Pancreas (tissue), 10 donors: ENCODE results near the gene GEMIN8. TPM values are rescaled to one million over a fixed set of nuclear protein-coding genes. Genes with fewer than 3 reads are reported as not detected.
A peak's percentile ranks its signal among the peaks of the same experiment; 100 is the strongest.

Experiments
- ATAC-seq, 4 donors: fragments of 200-7000 bp; cut with Tn5 transposase; one replicate each; pipeline versions ENCODE4 v1.8.0 to v1.9.1; 2020; ENCODE audit warnings: mild to moderate bottlenecking in 4 of 4, moderate library complexity in 4 of 4
- DNase-seq, 6 donors: peaks; one replicate each; pipeline ENCODE4 v3.0.0-alpha.2; 2020
- FAIRE-seq: peaks from 2 replicates; lab custom pipeline; 2012; peaks lifted over from hg19 to GRCh38; lab: Jason Lieb, UNC
- H3K27ac ChIP-seq, 4 donors: fragments of 200-600 bp; sonication (generic); 1 replicate in 3 of 4; 2 replicates in 1 of 4; pipeline versions ENCODE4 v1.5.0 to v1.8.0; 2020
- H3K27me3 ChIP-seq, 4 donors: fragments of 200-600 bp; one replicate each; pipeline ENCODE4 v1.8.0; 2021
- H3K36me3 ChIP-seq, 3 donors: fragments of 200-600 bp; sonication (generic) in 1 of 3; one replicate each; pipeline versions ENCODE4 v1.5.0 to v1.8.0; 2020 to 2021
- H3K4me1 ChIP-seq, 3 donors: fragments of 200-600 bp; one replicate each; pipeline ENCODE4 v1.8.0; 2021
- H3K4me3 ChIP-seq, 4 donors: fragments of 200-600 bp; sonication (generic) in 2 of 4; one replicate each; pipeline versions ENCODE4 v1.5.0 to v1.8.0; 2020 to 2021
- H3K9me3 ChIP-seq, 4 donors: fragments of 200-600 bp; one replicate each; pipeline ENCODE4 v1.8.0; 2021
- WGBS, 2 donors: extraction: QIAGEN DNeasy Blood & Tissue Kit; methylation state at CpG; one replicate each; pipeline ENCODE4 v1.1.7; 2013; 5-methylcytosine and 5-hydroxymethylcytosine counted together
- intact Hi-C, 3 donors: fragments of 100-400 bp; cut with DNase I; formaldehyde crosslinking; loops; one replicate each; pipeline versions ENCODE4 v1.11.1 to v1.14.2; 2022
- polyA plus RNA-seq, 2 donors: library from polyadenylated mRNA; stranded (reverse); fragments of 200-250 nt; gene quantifications; one replicate each; pipeline ENCODE4 v1.2.3, GENCODE V29; 2013
- total RNA-seq, 6 donors: library from RNA; stranded (reverse); fragmentation: NEBNext Ultra II Directional in 4 of 6; extraction: Animal tissue kit (Norgen Biotek cat#: 25700) in 4 of 6; gene quantifications; one replicate each; pipeline versions ENCODE4 v1.2.1 to v1.2.4, GENCODE V29; 2021 to 2023
- TF ChIP-seq, protein P1 (sequence below), 4 donors: fragments of 200-600 bp; sonication (generic) in 3 of 4; IDR thresholded peaks; one replicate each; pipeline versions ENCODE4 v1.5.0 to v1.8.0; 2021; ENCODE audit warnings: antibody characterized with exemption in 4 of 4
- donor health status: healthy with polysubstance abuse.
- donor health status: DM: no; HTN: no; CAD: no; lungs with moderate emphysema.
- donor health status: DM: no; HTN: no; CAD: no.
- donor health status: control.
- donor health status: control.
- donor health status: Bipolar disorder and iron deficiency.
- donor health status: DM: yes; HTN: yes; CAD: no.
- donor health status: DM: no; HTN: no; CAD: no.
- donor health status: DM: no; HTN: no; CAD: no.
- donor health status: DM: yes; HTN: yes; CAD: no.

GEMIN8 gene
- total and polyA plus RNA-seq, 8 donors = 8.8 to 24.4 (median 12.2) TPM

DNA sequence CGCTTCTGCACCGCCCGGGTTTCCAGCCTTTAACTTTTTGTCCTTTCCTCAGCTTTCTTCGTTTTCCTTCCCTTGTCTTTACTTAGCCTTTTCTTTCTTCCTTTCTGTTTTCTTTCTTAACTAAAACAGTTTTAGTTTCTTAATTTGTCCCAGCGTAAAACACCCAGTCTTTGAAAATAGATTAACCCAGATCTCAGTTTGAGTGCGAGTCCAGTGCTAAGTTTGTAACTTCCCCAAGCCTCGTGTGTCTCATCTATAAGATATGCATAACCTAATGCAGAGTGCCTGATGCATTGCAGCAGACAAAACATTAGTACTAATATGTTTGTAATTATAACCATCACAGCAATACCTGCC, 460 bp upstream of the GEMIN8 start:
- Histone ChIP-seq H3K4me1 (peaks cover 6 to 13% (median 10%) of the 10 kb centered on the region in 3 donors), H3K9me3 (no peaks in the 10 kb centered on the region), H3K36me3 (no peaks in the 10 kb centered on the region), H3K27ac (peak overlapping the region; percentile 63 to 85 (median 78)), H3K4me3 (peak overlapping the region; percentile 59 to 82 (median 66)), H3K27me3 (peaks cover 0 to under 1% (median under 1%) of the 10 kb centered on the region in 4 donors)
- DNase-seq = no peak
- TF ChIP-seq, protein P1, sequence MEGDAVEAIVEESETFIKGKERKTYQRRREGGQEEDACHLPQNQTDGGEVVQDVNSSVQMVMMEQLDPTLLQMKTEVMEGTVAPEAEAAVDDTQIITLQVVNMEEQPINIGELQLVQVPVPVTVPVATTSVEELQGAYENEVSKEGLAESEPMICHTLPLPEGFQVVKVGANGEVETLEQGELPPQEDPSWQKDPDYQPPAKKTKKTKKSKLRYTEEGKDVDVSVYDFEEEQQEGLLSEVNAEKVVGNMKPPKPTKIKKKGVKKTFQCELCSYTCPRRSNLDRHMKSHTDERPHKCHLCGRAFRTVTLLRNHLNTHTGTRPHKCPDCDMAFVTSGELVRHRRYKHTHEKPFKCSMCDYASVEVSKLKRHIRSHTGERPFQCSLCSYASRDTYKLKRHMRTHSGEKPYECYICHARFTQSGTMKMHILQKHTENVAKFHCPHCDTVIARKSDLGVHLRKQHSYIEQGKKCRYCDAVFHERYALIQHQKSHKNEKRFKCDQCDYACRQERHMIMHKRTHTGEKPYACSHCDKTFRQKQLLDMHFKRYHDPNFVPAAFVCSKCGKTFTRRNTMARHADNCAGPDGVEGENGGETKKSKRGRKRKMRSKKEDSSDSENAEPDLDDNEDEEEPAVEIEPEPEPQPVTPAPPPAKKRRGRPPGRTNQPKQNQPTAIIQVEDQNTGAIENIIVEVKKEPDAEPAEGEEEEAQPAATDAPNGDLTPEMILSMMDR (IDR thresholded peaks at IDR 0.05) = no peak
- peak in 2 of 4 donors; percentile 9 to 17 for ATAC-seq
- WGBS, 2 donors = 0 to 2% methylated on average over 7 of the region's 7 CpGs
- intact Hi-C loops = loop anchor here in 2 of 3 donors (5.0 to 10.0 kb wide), 3 partner anchors 365 to 525 kb away; no protein-coding TSS in a partner anchor
- FAIRE-seq = no peak

DNA sequence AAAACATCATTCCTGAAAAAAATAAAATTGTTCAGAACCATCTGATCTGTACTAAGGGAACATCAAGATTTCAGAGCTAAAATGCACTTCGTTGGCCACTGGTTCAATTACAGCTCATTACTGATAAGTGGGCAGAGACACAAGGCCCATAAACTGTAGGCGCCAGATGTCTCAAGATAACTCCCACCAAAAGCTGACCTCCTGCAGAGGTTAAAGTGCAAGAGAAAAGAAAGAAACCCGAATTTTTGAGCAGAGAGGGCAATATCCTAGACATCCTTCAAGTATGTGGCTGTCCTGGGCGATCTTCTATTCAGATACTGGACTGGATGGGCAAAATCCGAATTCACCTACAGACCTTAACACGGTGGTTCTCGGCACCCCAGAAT, 660 bp downstream of the GEMIN8 start:
- H3K4me1 ChIP-seq = peaks cover 6 to 13% (median 10%) of the 10 kb centered on the region in 3 donors
- H3K27me3 ChIP-seq = peaks cover 0 to 3% (median 0%) of the 10 kb centered on the region in 4 donors
- WGBS, 2 donors = 2 to 10% methylated on average over 7 of the region's 7 CpGs
- no peak for ATAC-seq
- FAIRE-seq = no peak
- intact Hi-C loops = no loop called here
- H3K9me3 ChIP-seq = no peaks in the 10 kb centered on the region
- no peak for DNase-seq
- TF ChIP-seq, protein P1 (IDR thresholded peaks at IDR 0.05) = no peak
- H3K4me3 ChIP-seq = peak overlapping the region; percentile 59 to 82 (median 66)
- H3K36me3 ChIP-seq = no peaks in the 10 kb centered on the region
- peak overlapping the region; percentile 63 to 85 (median 78) for H3K27ac ChIP-seq

DNA sequence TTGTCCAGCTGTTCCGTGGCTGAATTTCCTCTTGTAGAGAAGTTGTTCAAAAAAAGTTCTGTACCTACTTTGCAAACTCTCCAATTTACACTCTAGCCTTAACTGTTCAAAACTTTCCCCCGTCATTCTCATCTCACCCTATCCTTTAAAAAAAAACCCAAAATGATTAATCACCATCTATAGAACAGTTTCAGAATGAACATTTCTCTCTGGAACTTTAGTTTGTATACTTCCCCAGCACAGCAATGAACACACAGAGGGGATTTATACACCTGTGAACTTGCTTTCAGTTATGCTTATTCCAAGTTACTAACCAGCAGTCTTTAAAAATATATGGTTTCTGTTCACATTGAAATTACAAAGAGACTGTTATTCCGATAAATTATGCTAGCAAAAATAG, 1.2 kb downstream of the GEMIN8 start:
- ATAC-seq (no peak), FAIRE-seq (no peak), DNase-seq (no peak)
- Histone ChIP-seq H3K27ac (peak overlapping the region in 2 of 4 donors; percentile 18 to 80), H3K9me3 (no peaks in the 10 kb centered on the region), H3K36me3 (no peaks in the 10 kb centered on the region), H3K4me3 (peak overlapping the region; percentile 59 to 82 (median 66)), H3K27me3 (peaks cover 0 to 3% (median 0%) of the 10 kb centered on the region in 4 donors), H3K4me1 (peaks cover 6 to 13% (median 10%) of the 10 kb centered on the region in 3 donors)
- WGBS, 2 donors = 23 to 56% methylated on average over 3 of the region's 3 CpGs
- intact Hi-C loops = no loop called here
- TF ChIP-seq, protein P1 (IDR thresholded peaks at IDR 0.05) = no peak

DNA sequence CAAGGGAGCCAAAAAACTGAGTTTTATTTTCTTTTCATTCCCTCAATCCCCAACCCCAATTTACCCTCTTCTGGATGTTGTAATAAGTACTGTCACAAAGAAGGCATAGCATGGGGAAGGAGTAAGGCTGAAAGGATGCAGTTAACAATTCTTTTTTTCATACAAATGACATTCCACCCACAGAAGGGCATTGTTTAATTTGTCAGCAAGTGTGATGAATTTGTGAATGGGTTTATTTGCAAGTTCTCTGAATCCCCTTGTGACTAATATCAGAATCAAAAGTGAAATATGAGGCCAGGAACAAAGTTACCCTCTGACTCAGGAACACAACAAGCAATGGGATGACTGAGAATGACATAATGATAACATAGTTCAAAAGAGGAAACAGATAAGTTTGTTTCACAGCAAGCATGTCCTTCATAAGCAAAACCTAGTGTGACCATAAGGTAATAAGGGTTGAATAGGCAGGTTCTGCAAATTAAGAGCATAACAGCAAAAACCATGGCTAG, 2.1 kb downstream of the GEMIN8 start:
- no peak for FAIRE-seq
- Histone ChIP-seq H3K4me3 (no peak overlapping the region), H3K4me1 (peaks cover 6 to 13% (median 10%) of the 10 kb centered on the region in 3 donors), H3K27ac (peak overlapping the region in 2 of 4 donors; percentile 18 to 80), H3K27me3 (peaks cover 0 to 3% (median 0%) of the 10 kb centered on the region in 4 donors), H3K36me3 (no peaks in the 10 kb centered on the region), H3K9me3 (no peaks in the 10 kb centered on the region)
- TF ChIP-seq, protein P1 (IDR thresholded peaks at IDR 0.05) = no peak
- no peak for ATAC-seq
- DNase-seq = no peak
- intact Hi-C loops = no loop called here

DNA sequence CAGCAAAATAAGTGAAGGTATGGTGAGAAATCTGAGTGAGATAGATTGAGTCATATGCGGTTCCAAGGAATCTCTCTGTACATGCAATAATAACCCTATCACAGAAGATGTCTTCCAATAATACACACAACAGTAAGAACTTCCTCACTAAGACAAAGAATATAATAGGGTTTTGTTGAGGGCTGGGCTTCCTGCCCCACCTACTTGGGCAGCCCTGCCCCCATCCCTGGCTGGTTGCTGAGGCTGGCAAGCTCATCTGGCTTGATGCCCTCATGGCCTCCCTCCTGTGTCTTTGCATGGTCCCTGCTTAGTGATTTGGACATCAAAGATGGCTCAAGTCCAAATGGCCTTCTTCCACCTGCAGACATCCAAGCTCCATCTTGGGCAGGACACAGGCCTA, 2.7 kb downstream of the GEMIN8 start:
- peaks cover 0 to 3% (median 0%) of the 10 kb centered on the region in 4 donors for H3K27me3 ChIP-seq
- intact Hi-C loops = no loop called here
- no peak for ATAC-seq
- H3K27ac ChIP-seq = no peak overlapping the region
- H3K4me3 ChIP-seq = no peak overlapping the region
- DNase-seq = peak in 2 of 6 donors; percentile 10 to 33
- TF ChIP-seq, protein P1 (IDR thresholded peaks at IDR 0.05) = no peak
- peaks cover 6 to 13% (median 10%) of the 10 kb centered on the region in 3 donors for H3K4me1 ChIP-seq
- 65 to 83% methylated on average over 1 of the region's 1 CpG for WGBS, 2 donors
- FAIRE-seq = no peak
- H3K36me3 ChIP-seq = no peaks in the 10 kb centered on the region
- no peaks in the 10 kb centered on the region for H3K9me3 ChIP-seq
